HG03280 (cell line): ENCODE data around the gene GUCY2C.

ENCODE experiments used
- ATAC-seq: cut with Tn5 transposase; IDR thresholded peaks from one replicate; pipeline ENCODE4 v1.9.1; 2021; ENCODE audit warnings: mild to moderate bottlenecking, moderate library complexity; ENCODE audit not compliant: unreplicated experiment

GUCY2C gene

GRCh38 chr12:14629832-14630710 is 66.3 kb downstream of the GUCY2C start:
- ATAC-seq: peak; percentile 98

GRCh38 chr12:14628771-14629170 is 67.6 kb downstream of the GUCY2C start:
- no peak for ATAC-seq

DNA sequence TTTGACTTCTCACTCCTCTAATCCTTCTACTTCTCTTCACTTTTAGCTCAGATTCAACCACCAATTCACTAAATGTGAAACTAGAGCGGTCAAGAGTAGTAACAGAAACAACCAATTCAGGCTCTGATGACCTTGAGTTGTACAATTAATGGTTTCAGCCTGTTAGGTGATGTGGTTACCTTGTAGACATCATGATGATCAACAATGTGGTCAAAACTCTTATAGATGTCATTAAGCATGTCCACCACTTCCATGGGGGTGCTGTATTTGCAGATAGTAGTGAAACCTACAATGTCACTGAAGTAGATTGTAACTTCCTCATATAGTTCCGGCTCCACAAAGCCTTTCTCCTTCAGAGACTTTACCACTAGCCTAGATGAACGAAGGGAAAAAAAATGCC is 74.6 kb downstream of the GUCY2C start:
- peak; percentile 82 for ATAC-seq

DNA sequence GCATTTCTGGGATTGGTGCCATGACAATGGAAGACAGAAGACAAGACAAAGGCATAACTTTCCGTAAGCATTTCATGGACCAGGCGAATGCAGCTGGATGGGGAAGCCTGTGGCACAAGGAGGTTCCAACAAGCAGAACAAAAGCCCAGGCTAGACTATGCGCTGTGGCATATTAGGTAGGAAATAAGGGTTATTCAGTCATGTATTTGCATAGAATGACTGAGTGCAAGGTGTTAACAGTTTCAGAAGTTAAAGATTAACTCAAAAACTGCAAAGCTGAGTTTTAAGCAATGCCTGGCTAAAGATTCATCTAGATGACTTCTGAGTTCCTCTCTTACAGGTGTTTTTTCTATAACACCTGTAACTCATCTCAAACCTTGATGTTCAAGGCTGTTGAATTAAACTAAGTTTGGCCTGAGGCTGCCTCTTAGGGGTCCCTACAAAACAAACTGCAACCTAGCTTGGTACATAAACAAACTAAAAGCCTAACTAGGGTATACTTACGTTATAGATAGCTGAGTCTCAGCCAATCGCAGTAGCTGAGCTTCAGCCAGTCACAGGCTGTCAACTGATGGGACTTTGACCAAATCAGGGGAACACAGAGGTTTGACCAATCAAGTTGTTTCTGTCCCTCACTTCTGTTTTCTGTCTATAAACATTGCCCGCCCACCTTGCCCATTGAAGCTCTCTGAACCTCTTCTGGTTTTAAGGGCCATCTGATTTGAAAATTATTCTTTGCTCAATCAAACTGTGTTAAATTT is 76.5 kb downstream of the GUCY2C start:
- ATAC-seq: peak; percentile 44

- ATAC-seq: no peak
These were observed 77.4 kb downstream of the GUCY2C start for GRCh38 chr12:14618983-14619382.

- ATAC-seq: peak; percentile 41
These were observed 81.7 kb downstream of the GUCY2C start for GRCh38 chr12:14614704-14615121.

GRCh38 chr12:14613718-14614117 is 82.7 kb downstream of the GUCY2C start:
- ATAC-seq: peak; percentile 95

DNA sequence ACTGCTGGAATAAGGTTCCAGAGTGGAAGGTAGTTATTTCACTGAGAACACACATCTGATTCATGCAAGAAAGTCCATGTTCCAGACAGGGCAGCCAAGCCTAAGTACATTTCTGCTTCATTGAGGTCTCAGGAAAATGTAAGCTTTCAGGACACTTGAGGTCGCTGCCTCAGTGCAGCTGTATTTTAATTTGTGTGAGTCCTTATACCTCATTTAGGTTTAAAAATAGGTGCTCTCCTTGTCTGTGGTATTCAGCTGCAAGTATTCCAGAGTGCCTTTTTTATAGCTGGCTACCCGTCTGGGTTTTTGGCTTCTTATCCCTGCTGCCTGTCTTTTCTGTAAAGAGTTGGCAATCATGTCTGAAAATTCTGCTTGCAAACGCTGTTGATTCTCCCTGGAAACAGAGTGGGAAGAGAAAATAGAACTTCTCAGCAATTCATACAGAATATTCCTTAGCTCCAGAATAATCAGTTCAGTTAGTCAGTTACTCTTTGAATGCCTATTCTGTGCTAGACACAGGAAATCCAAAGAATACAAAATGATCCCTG is 83.4 kb downstream of the GUCY2C start:
- no peak for ATAC-seq

DNA sequence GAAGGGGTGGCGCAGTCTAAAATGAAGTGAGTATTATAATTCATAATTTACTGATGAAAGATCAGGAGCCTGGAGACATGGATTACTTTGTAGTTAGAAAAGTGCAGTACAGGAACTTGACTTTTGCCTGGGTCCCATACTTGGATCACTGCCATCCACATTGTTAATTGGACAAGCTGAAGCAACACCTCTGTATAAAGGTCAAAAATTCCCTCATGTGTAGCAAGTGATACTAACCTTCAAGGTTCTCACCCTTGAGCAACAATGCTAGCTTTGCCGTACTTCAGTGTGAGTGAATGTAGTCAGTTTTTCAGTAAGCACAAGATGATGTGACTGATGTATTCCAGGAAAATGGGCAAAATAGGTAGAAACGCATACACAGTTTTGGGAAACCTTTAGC is 84.1 kb downstream of the GUCY2C start:
- no peak for ATAC-seq

GRCh38 chr12:14611640-14612203 is 84.7 kb downstream of the GUCY2C start:
- no peak for ATAC-seq

DNA sequence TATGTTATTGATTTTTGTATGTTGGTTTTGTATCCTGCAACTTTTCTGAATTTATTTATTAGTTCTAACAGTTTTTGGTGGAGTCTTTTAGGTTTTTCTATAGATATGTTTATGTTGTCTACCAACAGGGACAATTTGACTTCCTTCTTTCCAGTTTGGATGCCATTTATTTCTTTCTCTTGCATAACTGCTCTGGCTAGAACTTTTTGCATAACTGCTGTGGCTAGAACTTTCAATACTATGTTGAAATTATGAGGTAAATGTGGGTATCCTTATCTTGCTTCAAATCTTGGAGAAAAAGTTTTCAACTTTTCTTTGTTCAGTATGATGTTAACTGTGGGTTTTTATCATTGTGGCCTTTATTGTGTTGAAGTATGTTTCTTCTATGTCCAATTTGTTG is 88.8 kb downstream of the GUCY2C start:
- ATAC-seq: no peak

DNA sequence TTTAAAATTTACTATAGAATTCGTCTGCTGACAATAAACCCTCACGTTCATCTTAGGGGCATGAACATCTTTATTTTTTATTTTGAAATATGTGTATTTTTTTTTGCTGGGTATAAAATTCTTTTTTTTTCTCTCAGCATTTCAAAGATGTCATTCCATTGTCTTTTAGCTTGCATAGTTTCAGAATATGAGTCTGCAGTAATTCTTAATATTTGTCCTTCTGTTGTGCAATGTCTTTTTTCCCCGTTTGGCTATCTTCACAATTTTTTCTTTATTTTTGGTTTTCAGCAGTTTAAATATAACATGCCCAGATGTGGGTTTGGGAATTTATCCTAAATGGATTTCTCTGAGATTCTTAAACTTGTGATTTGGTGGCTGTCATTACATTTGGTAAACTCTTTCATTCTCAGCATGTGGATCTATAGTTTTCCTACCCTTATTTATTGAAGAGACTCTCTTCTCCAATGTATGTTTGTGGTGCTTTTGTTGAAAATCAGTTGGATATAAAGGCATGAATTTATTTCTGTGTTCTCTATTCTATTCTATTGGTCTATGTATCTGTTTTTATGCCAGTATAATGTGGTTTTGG is 90.9 kb downstream of the GUCY2C start:
- no peak for ATAC-seq

DNA sequence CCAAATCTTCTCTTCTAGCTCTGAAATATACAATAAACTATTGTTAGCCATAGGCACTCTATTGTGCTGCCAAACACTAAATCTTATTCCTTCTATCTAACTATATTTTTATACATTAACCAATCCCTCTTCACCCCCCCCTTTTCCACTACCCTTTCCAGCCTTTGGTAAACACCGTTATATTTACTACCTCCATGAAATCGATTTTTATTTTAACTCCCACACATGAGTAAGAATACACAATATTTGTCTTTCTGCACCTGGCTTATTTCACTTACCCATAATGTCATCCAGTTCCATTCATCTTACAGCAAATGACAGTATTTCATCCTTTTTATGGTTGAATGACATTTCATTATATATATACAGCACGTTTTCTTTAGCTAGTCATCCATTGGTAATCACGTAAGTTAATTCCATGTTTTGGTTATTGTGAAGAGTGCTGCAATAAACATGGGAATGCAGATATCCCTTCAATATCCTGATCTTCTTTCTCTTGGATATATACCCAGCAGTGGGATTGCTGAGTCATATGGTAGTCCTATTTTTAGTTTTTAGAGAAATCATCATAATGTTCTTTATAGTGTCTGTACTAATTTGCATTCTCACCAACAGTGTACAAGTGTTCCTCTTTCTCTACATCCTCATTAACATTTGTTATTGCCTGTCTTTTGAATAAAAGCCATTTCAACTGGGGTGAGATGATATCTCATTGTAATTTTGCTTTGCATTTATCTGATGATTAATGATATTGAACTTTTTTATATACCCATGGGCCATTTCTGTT is 94.5 kb downstream of the GUCY2C start:
- no peak for ATAC-seq

GRCh38 chr12:14597480-14597879 is 98.9 kb downstream of the GUCY2C start:
- no peak for ATAC-seq

DNA sequence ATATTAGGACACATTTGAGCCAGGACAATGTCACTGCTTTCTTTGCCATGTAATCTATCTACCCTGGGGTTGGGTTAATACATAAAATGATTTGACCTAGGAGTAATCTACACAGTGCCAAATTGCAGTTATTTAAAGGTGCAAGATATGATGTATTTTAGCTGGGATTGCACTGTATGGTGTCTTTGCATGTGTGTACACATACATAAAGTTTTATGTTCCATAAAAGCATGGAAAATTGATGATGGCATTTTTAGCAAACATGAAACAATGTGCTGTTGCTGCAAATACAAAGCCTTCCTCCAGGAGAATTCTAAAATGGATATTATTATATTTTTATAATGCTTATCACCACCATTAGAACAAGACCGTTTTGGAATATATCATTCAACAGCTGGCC is 104.7 kb downstream of the GUCY2C start:
- no peak for ATAC-seq

GRCh38 chr12:14589169-14590004 is 107.0 kb downstream of the GUCY2C start:
- ATAC-seq: no peak

DNA sequence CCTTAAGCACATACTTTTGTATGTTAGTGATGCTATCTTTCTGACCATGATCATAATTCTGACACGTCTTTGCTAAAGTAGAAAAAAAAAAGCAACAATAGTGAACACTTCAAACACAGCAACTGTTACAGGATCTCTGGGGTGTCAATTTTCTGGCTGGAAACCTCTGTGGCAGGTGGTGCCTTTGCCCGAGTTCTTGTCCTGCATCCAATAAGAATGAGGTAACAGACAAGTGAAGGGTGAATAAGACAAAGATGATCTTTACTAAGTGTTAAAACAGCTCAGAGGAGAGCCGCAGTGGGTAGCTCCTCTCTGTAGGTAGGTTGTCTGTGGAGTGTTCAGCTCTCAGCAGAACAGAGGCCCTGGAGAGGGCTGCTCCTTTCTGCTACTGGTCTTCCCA is 107.8 kb downstream of the GUCY2C start:
- no peak for ATAC-seq

DNA sequence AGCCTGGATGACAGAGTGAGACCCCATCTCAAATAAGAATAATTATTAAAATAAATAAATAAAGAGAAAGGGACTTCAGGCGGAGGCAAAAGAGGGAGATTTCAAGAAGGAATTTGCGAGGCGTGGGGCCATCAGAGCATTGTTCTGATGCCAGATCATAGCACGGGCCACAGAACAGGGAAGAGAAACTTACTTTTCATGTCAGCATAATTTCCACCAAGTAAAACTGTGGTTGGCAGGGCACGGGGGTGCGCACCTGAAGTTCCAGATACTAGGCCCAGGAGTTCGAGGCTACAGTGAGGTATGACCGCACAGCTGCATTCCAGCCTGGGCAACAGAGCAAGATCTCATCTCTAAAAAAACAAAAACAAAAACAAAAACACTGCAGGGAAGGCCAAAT is 117.8 kb downstream of the GUCY2C start:
- no peak for ATAC-seq

DNA sequence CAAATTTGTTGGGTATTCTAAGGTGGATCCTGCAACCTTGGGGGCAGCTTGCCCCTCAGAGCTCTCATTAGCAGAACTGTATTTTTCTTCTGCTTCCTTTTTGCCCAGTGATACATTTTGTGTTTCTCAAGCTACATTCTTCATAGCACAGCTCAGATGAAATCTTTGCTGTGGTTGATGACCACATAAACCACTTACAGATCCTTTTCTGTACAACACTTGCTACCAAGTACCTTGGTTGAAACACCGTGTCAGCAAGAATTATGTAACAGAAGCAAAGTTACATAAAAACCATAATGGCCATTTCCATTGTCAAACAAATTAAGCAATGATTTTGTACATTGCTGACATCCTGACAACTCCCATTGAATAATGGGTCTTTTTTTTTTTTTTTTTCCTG is 119.1 kb downstream of the GUCY2C start:
- ATAC-seq: no peak
